CD4-positive, alpha-beta T cell (primary cell): ENCODE results near the gene FAAH. TPM values are rescaled to one million over a fixed set of nuclear protein-coding genes. Genes with fewer than 3 reads are reported as not detected.
A peak's percentile ranks its signal among the peaks of the same experiment; 100 is the strongest.

ENCODE experiments used
- ATAC-seq: fragments of 200-7000 bp; cut with Tn5 transposase; one replicate; pipeline ENCODE4 v1.10.0; 2022; ENCODE audit warnings: mild to moderate bottlenecking; ENCODE audit not compliant: poor library complexity
- CTCF ChIA-PET: fragments of 350-600 bp; sonication (Branson Sonifier 250); formaldehyde crosslinking; loops from one replicate; lab custom pipeline; 2021; ENCODE audit warnings: antibody characterized with exemption, inconsistent platforms; lab: Charles Lee
- POLR2A ChIA-PET: fragments of 350-600 bp; sonication (Branson Sonifier 250); formaldehyde crosslinking; loops from one replicate; lab custom pipeline; 2021; ENCODE audit warnings: antibody characterized with exemption, inconsistent platforms; lab: Charles Lee
- DNase-seq, 14 experiments: peaks; one replicate each; pipeline ENCODE4 v3.0.0-alpha.2; 2013 to 2020; ENCODE audit warnings: mixed read lengths in 2 of 14
- H3K27ac ChIP-seq, 2 donors: one replicate each; pipeline versions ENCODE4 v1.5.1 to v1.7.0; 2013; ENCODE audit warnings: low read length in 2 of 2, low read depth in 1 of 2, mild to moderate bottlenecking in 1 of 2
- H3K27me3 ChIP-seq, 2 experiments: 1 replicate in 1 of 2; 2 replicates in 1 of 2; pipeline versions ENCODE4 v1.6.1 to v1.7.0; 2013; ENCODE audit warnings: low read length in 2 of 2, control low read depth in 1 of 2, mild to moderate bottlenecking in 1 of 2, moderate library complexity in 1 of 2; ENCODE audit not compliant: insufficient read depth in 2 of 2, control insufficient read depth in 1 of 2
- H3K36me3 ChIP-seq: one replicate; pipeline ENCODE4 v1.6.1; 2013; ENCODE audit warnings: low read length, control low read depth; ENCODE audit not compliant: insufficient read depth
- H3K4me1 ChIP-seq: one replicate; pipeline ENCODE4 v1.6.1; 2013; ENCODE audit warnings: low read length, control low read depth; ENCODE audit not compliant: insufficient read depth
- H3K4me3 ChIP-seq: one replicate; pipeline ENCODE4 v1.5.1; 2013; ENCODE audit warnings: mild to moderate bottlenecking, low read length, moderate library complexity
- H3K9me3 ChIP-seq, 2 experiments: 1 replicate in 1 of 2; 2 replicates in 1 of 2; pipeline versions ENCODE4 v1.6.1 to v1.7.0; 2013; ENCODE audit warnings: low read length in 2 of 2, mild to moderate bottlenecking in 2 of 2, control low read depth in 1 of 2, moderate library complexity in 1 of 2; ENCODE audit not compliant: control insufficient read depth in 1 of 2, insufficient read depth in 1 of 2
- H3K27ac Mint-ChIP-seq: one replicate; pipeline ENCODE4 v1.8.0; 2020; ENCODE audit warnings: mixed read lengths
- H3K27me3 Mint-ChIP-seq: one replicate; pipeline ENCODE4 v1.8.0; 2021; ENCODE audit warnings: mixed read lengths
- H3K36me3 Mint-ChIP-seq: one replicate; pipeline ENCODE4 v1.8.0; 2021; ENCODE audit warnings: low read depth, mixed read lengths
- H3K4me1 Mint-ChIP-seq: one replicate; pipeline ENCODE4 v1.8.0; 2021; ENCODE audit warnings: low read depth, mixed read lengths
- H3K4me3 Mint-ChIP-seq: one replicate; pipeline ENCODE4 v1.8.0; 2020; ENCODE audit warnings: mild to moderate bottlenecking, mixed read lengths
- H3K9me3 Mint-ChIP-seq: one replicate; pipeline ENCODE4 v1.8.0; 2020; ENCODE audit warnings: mixed read lengths
- CTCF ChIP-seq: fragments of 200-600 bp; IDR thresholded peaks from one replicate; pipeline ENCODE4 v1.8.0; 2022; ENCODE audit warnings: antibody characterized with exemption, mild to moderate bottlenecking
- intact Hi-C, 2 experiments: fragments of 100-400 bp; cut with DNase I in 1 of 2; cut with micrococcal nuclease in 1 of 2; formaldehyde crosslinking; loops; one replicate each; pipeline versions ENCODE4 v1.15.1 to v1.9.0; 2023 to 2025; cut with DNase I, micrococcal nuclease
- total RNA-seq, 174 experiments: library from RNA in 2 of 174; stranded (reverse) in 2 of 174; gene quantifications; one replicate each; pipeline ENCODE4 v1.2.3 and lab custom pipeline; 2021 to 2026

Gene FAAH
- total RNA-seq, 2 experiments from 2014 or later = 11.7 to 15.0 TPM

GRCh38 chr1:46401964-46402626 lies 8.0 kb downstream of the FAAH start:
- CTCF ChIA-PET = no interaction called here
- Mint-ChIP-seq H3K4me3 (no peak overlapping the region), H3K9me3 (no peaks in the 10 kb centered on the region), H3K27ac (no peak overlapping the region), H3K4me1 (peaks cover 13% of the 10 kb centered on the region), H3K36me3 (no peaks in the 10 kb centered on the region), H3K27me3 (no peaks in the 10 kb centered on the region)
- Histone ChIP-seq H3K9me3 (no peaks in the 10 kb centered on the region), H3K27me3 (no peaks in the 10 kb centered on the region), H3K4me1 (peaks cover 10% of the 10 kb centered on the region), H3K4me3 (no peak overlapping the region), H3K36me3 (no peaks in the 10 kb centered on the region), H3K27ac (no peak overlapping the region)
- POLR2A ChIA-PET = no interaction called here
- TF ChIP-seq CTCF = no peak
- intact Hi-C loops = no loop called here
- no peak for ATAC-seq
- DNase-seq = peak in 2 of 14 experiments; percentile 39 to 45

GRCh38 chr1:46403916-46404315 lies 9.8 kb downstream of the FAAH start:
- no peaks in the 10 kb centered on the region for H3K27me3 Mint-ChIP-seq
- H3K4me3 Mint-ChIP-seq = no peak overlapping the region
- peaks cover 14% of the 10 kb centered on the region for H3K4me1 ChIP-seq
- peaks cover 13% of the 10 kb centered on the region for H3K4me1 Mint-ChIP-seq
- H3K27ac ChIP-seq = no peak overlapping the region
- no peak for ATAC-seq
- H3K9me3 ChIP-seq = no peaks in the 10 kb centered on the region
- no peaks in the 10 kb centered on the region for H3K9me3 Mint-ChIP-seq
- intact Hi-C loops = no loop called here
- H3K4me3 ChIP-seq = no peak overlapping the region
- ChIA-PET POLR2A (no interaction called here), CTCF (no interaction called here)
- no peak overlapping the region for H3K27ac Mint-ChIP-seq
- H3K36me3 Mint-ChIP-seq = peaks cover 4% of the 10 kb centered on the region
- no peaks in the 10 kb centered on the region for H3K27me3 ChIP-seq
- DNase-seq = no peak
- H3K36me3 ChIP-seq = no peaks in the 10 kb centered on the region
- no peak for TF ChIP-seq CTCF

GRCh38 chr1:46404482-46405196 lies 10.5 kb downstream of the FAAH start:
- H3K36me3 Mint-ChIP-seq = peaks cover 4% of the 10 kb centered on the region
- ATAC-seq = no peak
- ChIA-PET CTCF (no interaction called here), POLR2A (no interaction called here)
- H3K27ac ChIP-seq = no peak overlapping the region
- DNase-seq = peak in 1 of 14 experiments; percentile 21
- no peak overlapping the region for H3K4me3 ChIP-seq
- intact Hi-C loops = no loop called here
- H3K4me3 Mint-ChIP-seq = no peak overlapping the region
- no peaks in the 10 kb centered on the region for H3K27me3 Mint-ChIP-seq
- no peaks in the 10 kb centered on the region for H3K9me3 ChIP-seq
- no peaks in the 10 kb centered on the region for H3K36me3 ChIP-seq
- H3K27me3 ChIP-seq = no peaks in the 10 kb centered on the region
- H3K4me1 ChIP-seq = peaks cover 14% of the 10 kb centered on the region
- no peaks in the 10 kb centered on the region for H3K9me3 Mint-ChIP-seq
- TF ChIP-seq CTCF = no peak
- no peak overlapping the region for H3K27ac Mint-ChIP-seq
- peaks cover 12% of the 10 kb centered on the region for H3K4me1 Mint-ChIP-seq
